Measurements from ENCODE around the gene PHF8. TPM values are rescaled to one million over a fixed set of nuclear protein-coding genes. Genes with fewer than 3 reads are reported as not detected.

Gene PHF8
- total and polyA plus RNA-seq, 4 donors, result 12.3 to 59.7 (median 16.1) TPM

- peak overlapping the region in 1 of 2 donors; percentile 25 for H3K27ac ChIP-seq (ENCODE audit: low read depth in 1 of 2, low read length in 2 of 2)
- no peak overlapping the region for H3K9ac ChIP-seq (ENCODE audit: low read depth in 1 of 2, low read length in 2 of 2)
- DNase-seq (ENCODE audit: low spot score), result no peak
- H3K9me3 ChIP-seq (ENCODE audit: control insufficient read depth in 4 of 4, low read length in 3 of 4), result no peaks in the 10 kb centered on the region
- H3K4me3 ChIP-seq (ENCODE audit: low read depth in 1 of 3, low read length in 3 of 3), result no peak overlapping the region
- H3K27me3 ChIP-seq (ENCODE audit: control insufficient read depth in 4 of 4, insufficient read depth in 4 of 4, low read length in 3 of 4), result no peaks in the 10 kb centered on the region
- peaks cover 5 to 22% (median 14%) of the 10 kb centered on the region in 4 donors for H3K4me1 ChIP-seq (ENCODE audit: control insufficient read depth in 4 of 4, insufficient read depth in 4 of 4, low read length in 3 of 4)
- TF ChIP-seq HNF4G (IDR thresholded peaks at IDR 0.05) (no peak), MAX (IDR thresholded peaks at IDR 0.05) (no peak), REST (IDR thresholded peaks at IDR 0.05) (no peak), FOXA2 (IDR thresholded peaks at IDR 0.05) (no peak), EGR1 (IDR thresholded peaks at IDR 0.05; ENCODE audit: low read depth in 2 of 2) (no peak), TAF1 (conservative IDR thresholded peaks at IDR 0.05) (no peak), JUND (IDR thresholded peaks at IDR 0.05) (no peak), ZBTB33 (IDR thresholded peaks at IDR 0.05) (no peak), NR2F2 (IDR thresholded peaks at IDR 0.05) (no peak), ATF3 (IDR thresholded peaks at IDR 0.05) (no peak), YY1 (IDR thresholded peaks at IDR 0.05) (no peak), CTCF (IDR thresholded peaks at IDR 0.05; ENCODE audit: low read depth, low read length, missing input control) (no peak), SP1 (IDR thresholded peaks at IDR 0.05) (no peak), FOXA1 (IDR thresholded peaks at IDR 0.05) (no peak), RAD21 (IDR thresholded peaks at IDR 0.05) (no peak), HNF4A (conservative IDR thresholded peaks at IDR 0.05) (no peak), RXRA (IDR thresholded peaks at IDR 0.05) (no peak), GABPA (IDR thresholded peaks at IDR 0.05 in 1 of 2, conservative IDR thresholded peaks at IDR 0.05 in 1 of 2) (no peak)
- WGBS, result 97% methylated on average over 1 of the region's 1 CpG
- no peaks in the 10 kb centered on the region for H3K36me3 ChIP-seq (ENCODE audit: control insufficient read depth in 4 of 4, insufficient read depth in 3 of 4, low read depth in 1 of 4, low read length in 3 of 4)
These were observed 4.1 kb upstream of the PHF8 start for GRCh38 chrX:54048412-54048811.

Data from liver (tissue), 9 donors.